HG03342 (cell line): Measurements from ENCODE around the gene FCRL4.
A peak's percentile ranks its signal among the peaks of the same experiment; 100 is the strongest.
"Not testable (repeated sequence)": the region's sequence is repeated elsewhere in the genome, so short reads cannot be mapped to it uniquely, and the experiment has no call there.

Experiments
- ATAC-seq: cut with Tn5 transposase; IDR thresholded peaks from one replicate; pipeline ENCODE4 v1.9.1; 2021; ENCODE audit warnings: mild to moderate bottlenecking, moderate library complexity; ENCODE audit not compliant: unreplicated experiment

The FCRL4 gene

DNA sequence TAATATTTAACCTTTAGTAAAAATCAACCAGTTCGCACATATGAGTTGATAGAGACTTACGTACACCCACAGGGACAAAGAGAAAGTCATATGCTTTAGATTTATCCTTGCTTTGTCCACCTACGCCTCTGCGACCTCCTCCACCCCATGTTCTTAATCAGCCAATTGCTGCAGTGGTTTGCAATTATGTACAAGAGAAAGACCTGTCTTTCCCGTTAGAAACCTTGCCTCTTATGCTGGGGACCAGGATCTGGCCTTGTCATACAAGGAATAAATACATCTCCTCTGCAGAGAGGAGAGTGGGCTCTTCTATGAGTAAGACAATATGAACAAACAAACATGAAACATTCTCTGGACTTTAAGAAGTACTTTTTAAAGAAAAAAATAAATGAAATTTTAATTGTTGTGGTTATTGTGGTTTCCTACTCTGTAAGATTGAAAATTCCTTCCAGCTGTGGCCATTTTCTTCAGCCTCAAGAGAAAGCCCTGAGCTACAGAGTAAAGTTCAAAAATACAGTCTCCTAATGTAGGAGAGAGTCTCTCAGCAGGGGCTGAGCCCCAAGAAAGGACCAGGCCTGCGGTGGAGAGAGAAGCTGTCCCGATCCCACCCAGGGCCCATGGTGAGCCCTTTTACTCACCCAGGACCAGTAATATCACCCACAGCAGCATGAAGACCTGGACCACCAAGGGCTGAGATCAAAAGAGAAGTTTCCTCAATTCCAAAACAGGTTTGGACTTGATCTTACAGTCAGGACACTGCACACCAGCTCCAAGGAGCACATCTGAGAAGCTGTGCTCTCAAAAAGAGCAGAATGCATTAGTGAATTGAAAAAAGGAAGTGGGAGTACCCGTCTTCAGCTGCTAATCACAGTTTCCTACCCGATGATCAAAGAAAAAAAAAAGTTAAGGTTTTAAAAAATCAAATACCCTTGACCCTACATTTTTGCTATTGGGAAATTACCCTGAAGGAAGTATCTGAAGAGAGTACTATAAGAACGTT lies 45.9 kb downstream of the FCRL4 start, which contains the start of gene FCRL5:
Gene FCRL5 (minus strand): TSS at position 822 of the 1,000 bp plus-strand sequence. CDS start 153 bp downstream, at position 669.
- no peak for ATAC-seq

DNA sequence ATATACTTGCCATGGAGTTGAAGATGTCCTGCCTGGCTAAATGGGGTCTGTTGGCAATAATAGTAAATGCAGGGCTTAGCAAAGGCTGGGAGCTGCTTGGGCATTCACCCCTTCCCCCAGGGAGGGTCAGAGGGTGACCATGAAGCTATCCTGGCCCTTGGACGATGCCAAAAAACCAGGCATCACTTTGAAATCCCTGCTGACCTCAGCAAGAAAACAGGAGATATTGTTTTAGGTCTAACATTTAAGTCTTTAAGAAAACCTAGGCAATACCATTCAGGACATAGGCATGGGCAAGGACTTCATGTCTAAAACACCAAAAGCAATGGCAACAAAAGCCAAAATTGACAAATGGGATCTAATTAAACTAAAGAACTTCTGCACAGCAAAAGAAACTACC lies 49.8 kb downstream of the FCRL4 start:
- ATAC-seq = not testable (repeated sequence)

DNA sequence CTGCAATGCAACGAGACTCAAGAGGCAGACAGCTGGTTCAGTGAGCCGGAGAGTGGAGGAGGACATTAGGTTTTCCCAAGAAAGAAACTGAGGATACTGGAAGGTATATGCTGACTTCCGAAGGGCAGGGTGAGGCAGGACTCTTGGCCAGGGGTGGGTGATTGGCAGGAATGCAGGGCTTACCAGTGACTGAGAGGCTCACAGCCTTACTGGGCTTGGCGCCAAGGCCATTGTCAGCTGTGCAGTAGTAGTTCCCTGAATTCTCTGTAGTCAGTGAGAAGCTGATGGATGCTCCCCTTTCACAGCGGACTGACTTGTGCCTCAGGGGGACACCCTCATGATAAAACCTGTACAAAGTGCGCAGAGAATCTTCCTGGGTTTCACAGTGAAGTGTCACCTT lies 55.2 kb downstream of the FCRL4 start:
- no peak for ATAC-seq

DNA sequence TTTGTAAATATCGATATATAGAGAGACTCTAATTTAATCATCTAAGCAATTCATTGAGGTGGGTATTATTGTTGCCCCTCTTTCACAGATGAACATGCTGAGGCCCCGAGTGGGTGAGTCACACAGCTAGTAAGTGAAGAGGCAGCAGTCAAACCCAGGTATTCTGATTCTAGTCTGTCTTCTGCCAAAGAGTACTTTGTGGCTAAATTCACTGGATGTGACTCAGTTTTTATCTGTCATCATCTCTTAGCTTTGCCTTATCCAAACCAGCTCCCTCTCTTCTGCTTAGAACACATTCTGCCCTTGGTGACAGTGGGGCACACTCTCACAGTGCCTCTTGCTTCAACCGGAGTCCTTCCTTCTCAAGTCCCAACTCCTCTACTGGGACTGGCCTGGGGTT lies 57.0 kb downstream of the FCRL4 start:
- ATAC-seq = no peak

DNA sequence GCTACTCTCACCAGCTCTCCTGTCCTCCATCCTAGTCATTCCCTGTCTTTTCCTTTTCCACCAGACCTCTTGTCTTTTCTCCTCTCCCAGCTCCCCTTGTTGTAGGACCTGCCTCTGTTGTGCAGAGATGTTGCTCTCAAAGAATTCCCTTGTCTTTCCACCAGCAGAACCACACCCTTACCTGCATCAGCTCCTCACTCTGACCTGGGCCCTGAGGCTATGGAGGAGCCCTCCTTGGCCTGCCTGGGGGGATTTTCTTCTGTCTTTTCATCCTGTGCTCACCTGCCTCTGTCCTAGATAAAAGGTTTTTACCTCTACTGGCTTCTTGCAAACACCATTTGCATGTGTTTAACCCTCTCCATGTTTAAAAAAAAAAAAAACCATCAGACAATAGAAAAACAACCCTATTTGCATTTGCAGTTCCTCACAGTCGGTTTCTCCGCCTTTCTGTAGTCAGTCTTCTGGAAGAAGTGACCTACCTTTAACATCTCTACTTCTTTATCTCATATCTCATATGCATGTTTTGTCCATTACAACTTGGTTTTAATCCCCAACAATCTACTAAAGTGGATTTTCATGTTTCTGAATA lies 57.6 kb downstream of the FCRL4 start:
- ATAC-seq = no peak

DNA sequence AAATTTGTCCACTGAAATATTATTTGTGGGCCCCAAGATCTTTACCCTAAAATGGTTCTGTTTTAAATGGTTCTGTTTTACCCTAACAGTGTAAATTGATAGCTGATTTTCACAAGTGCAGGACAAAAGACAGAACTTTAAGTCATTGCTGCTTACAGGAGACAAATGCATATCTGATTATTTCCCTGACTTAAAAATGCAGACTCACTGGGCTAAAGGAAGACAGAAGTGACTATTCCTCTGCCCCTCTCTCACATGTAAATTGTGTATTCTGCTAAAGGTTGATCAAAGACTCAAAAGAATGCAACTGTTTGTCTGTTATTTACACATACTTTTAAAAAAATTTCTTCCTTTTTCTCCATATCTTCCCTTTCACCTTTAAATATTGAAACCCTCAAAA lies 58.3 kb downstream of the FCRL4 start:
- ATAC-seq = no peak

DNA sequence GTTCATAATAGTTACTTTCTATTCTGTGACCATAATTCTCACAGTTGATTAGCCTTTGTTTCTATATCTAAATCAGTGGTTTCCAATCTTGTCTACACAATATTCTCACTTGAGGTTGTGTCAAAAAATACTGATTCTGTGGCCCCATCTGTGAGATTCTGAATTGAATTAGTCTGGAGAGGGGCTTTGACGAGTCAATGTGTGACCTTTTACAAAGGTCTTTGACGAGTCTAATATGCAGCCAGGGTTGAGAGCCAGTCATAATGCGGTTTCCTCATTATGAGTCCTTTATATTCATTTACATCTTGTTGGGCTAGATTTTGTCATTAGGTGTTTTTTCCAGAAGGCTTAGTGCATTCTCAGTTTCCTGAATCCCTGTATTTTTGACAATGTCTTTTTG lies 65.3 kb downstream of the FCRL4 start:
- no peak for ATAC-seq

DNA sequence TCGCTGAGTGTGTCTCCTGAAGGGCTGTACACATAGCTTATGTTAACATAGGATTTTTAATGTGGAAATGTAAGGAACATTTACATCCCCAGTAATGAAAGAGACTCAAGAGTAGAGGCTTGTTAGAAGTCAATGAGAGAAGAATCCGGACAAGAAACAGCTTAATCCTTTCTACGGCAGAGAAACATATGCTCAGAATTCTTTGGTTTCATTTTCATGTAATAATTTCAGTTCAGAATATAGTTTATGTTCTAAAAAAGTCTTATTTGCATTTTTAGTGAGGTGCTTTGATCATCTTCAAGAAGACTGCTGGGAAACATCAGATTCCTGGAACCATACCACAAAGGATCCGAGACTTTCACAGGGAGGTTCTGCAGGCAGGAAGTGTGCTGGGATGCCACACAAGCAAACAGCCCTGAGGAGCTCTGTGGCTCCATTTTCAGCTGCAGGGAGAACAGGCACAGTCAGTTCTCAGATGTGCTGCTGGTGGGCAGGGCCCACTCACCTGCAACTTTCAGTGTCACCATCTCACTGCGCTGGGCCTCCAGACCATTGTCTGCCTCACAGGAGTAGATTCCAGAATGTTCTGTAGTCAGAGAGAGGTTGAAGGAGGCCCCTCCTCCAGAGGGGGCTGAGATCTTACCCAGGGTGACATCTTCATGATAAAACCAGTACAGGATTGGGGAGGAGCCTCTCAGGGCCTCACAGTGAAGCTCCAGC lies 74.0 kb downstream of the FCRL4 start:
- ATAC-seq = peak; percentile 58
